Measurements from ENCODE around the gene PDCD1LG2.

Gene PDCD1LG2

DNA sequence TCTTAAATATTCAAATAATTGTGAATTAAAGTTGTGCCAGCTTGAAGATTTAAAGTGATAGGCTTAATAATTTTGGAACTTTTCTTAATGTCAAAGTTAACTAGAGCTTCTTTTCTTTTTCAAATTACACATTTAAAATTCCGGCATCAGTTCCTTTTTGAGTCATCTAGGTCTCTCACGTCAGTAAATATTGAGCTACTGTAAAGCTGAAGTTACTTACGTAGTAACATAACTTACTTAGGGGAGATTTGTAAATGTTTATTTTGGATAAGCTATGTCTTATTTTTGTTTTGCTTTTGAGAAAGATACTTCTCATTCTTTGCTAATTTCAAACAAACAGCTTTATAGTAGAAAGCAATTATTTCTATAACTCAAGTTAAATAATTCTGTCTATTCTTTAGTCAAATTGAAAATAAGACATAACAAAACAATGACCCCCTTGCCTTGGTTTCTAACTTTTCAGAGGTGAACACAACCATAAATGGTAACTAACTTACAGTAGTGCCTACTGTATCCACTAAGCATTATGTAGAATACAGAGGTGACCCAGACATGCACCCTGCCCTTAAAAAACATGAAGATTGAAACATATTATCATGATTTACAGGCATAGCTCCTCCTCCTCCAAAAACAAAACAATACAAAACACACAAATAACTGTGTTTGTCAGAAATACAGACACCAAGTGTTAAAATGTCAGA is 30.2 kb upstream of the PDCD1LG2 start:
- no peak overlapping the region for H2AFZ ChIP-seq (ENCODE audit: low read depth, low read length)
- peak overlapping the region; percentile 58 for H3K27ac ChIP-seq (ENCODE audit: low read length)
- no peaks in the 10 kb centered on the region for H3K36me3 ChIP-seq (replicated peaks; ENCODE audit: low read depth, low read length)

GRCh38 chr9:5480919-5481318 is 29.4 kb upstream of the PDCD1LG2 start:
- H2AFZ ChIP-seq (ENCODE audit: low read depth, low read length) = no peak overlapping the region

More for the DNA sequence above, 30.2 kb upstream of the PDCD1LG2 start:
- TF ChIP-seq CTCF (IDR thresholded peaks at IDR 0.05; ENCODE audit: low read depth, low read length) (no peak), EZH2phosphoT487 (IDR thresholded peaks at IDR 0.05; ENCODE audit: low read depth) (no peak)
- peak overlapping the region; percentile 29; the same call in 1 of the 2 replicates for H3K9ac ChIP-seq (ENCODE audit: low read length)
- peak overlapping the region; percentile 73 for H3K4me2 ChIP-seq (ENCODE audit: low read length)
- no peaks in the 10 kb centered on the region for H3K79me2 ChIP-seq (ENCODE audit: low read length)
- no peaks in the 10 kb centered on the region for H4K20me1 ChIP-seq (ENCODE audit: insufficient read depth, low read length)
- H3K27me3 ChIP-seq (ENCODE audit: low read depth, low read length) = no peaks in the 10 kb centered on the region
- H3K9me3 ChIP-seq (ENCODE audit: insufficient read depth, low read length) = no peaks in the 10 kb centered on the region
- peak overlapping the region; percentile 39 for H3K4me3 ChIP-seq (ENCODE audit: low read length)
- peaks cover 43% of the 10 kb centered on the region for H3K4me1 ChIP-seq (ENCODE audit: low read length)

GRCh38 chr9:5481322-5482040 is 28.9 kb upstream of the PDCD1LG2 start:
- peak overlapping the region; percentile 73 for H3K4me2 ChIP-seq (ENCODE audit: low read length)
- H3K9ac ChIP-seq (ENCODE audit: low read length) = peak overlapping the region; percentile 17
- H3K36me3 ChIP-seq (replicated peaks; ENCODE audit: low read depth, low read length) = no peaks in the 10 kb centered on the region
- H3K27me3 ChIP-seq (ENCODE audit: low read depth, low read length) = no peaks in the 10 kb centered on the region
- H3K27ac ChIP-seq (ENCODE audit: low read length) = peak overlapping the region; percentile 58
- H3K9me3 ChIP-seq (ENCODE audit: insufficient read depth, low read length) = no peaks in the 10 kb centered on the region
- no peaks in the 10 kb centered on the region for H4K20me1 ChIP-seq (ENCODE audit: insufficient read depth, low read length)
- H2AFZ ChIP-seq (ENCODE audit: low read depth, low read length) = no peak overlapping the region
- no peaks in the 10 kb centered on the region for H3K79me2 ChIP-seq (ENCODE audit: low read length)
- H3K4me1 ChIP-seq (ENCODE audit: low read length) = peaks cover 43% of the 10 kb centered on the region
- peak overlapping the region; percentile 53 for H3K4me3 ChIP-seq (ENCODE audit: low read length)
- TF ChIP-seq EZH2phosphoT487 (IDR thresholded peaks at IDR 0.05; ENCODE audit: low read depth) (no peak), CTCF (IDR thresholded peaks at IDR 0.05; ENCODE audit: low read depth, low read length) (no peak)

More at GRCh38 chr9:5480919-5481318, 29.4 kb upstream of the PDCD1LG2 start:
- Histone ChIP-seq H3K4me2 (ENCODE audit: low read length) (peak overlapping the region; percentile 73), H3K27ac (ENCODE audit: low read length) (peak overlapping the region; percentile 58), H3K79me2 (ENCODE audit: low read length) (no peaks in the 10 kb centered on the region), H3K9me3 (ENCODE audit: insufficient read depth, low read length) (no peaks in the 10 kb centered on the region), H3K27me3 (ENCODE audit: low read depth, low read length) (no peaks in the 10 kb centered on the region), H3K9ac (ENCODE audit: low read length) (peak overlapping the region; percentile 17; the same call in 1 of the 2 replicates), H4K20me1 (ENCODE audit: insufficient read depth, low read length) (no peaks in the 10 kb centered on the region), H3K36me3 (replicated peaks; ENCODE audit: low read depth, low read length) (no peaks in the 10 kb centered on the region), H3K4me1 (ENCODE audit: low read length) (peaks cover 43% of the 10 kb centered on the region), H3K4me3 (ENCODE audit: low read length) (peak overlapping the region; percentile 53)
- TF ChIP-seq CTCF (IDR thresholded peaks at IDR 0.05; ENCODE audit: low read depth, low read length) (no peak), EZH2phosphoT487 (IDR thresholded peaks at IDR 0.05; ENCODE audit: low read depth) (no peak)

- H3K9me3 ChIP-seq (ENCODE audit: insufficient read depth, low read length) = no peaks in the 10 kb centered on the region
- H3K4me2 ChIP-seq (ENCODE audit: low read length) = peak overlapping the region; percentile 73
- H3K27me3 ChIP-seq (ENCODE audit: low read depth, low read length) = no peaks in the 10 kb centered on the region
- no peak for TF ChIP-seq EZH2phosphoT487 (IDR thresholded peaks at IDR 0.05; ENCODE audit: low read depth)
- TF ChIP-seq CTCF (IDR thresholded peaks at IDR 0.05; ENCODE audit: low read depth, low read length) = no peak
- no peaks in the 10 kb centered on the region for H3K79me2 ChIP-seq (ENCODE audit: low read length)
- H4K20me1 ChIP-seq (ENCODE audit: insufficient read depth, low read length) = no peaks in the 10 kb centered on the region
- H3K4me1 ChIP-seq (ENCODE audit: low read length) = peaks cover 43% of the 10 kb centered on the region
- H3K4me3 ChIP-seq (ENCODE audit: low read length) = no peak overlapping the region
- no peak overlapping the region for H3K27ac ChIP-seq (ENCODE audit: low read length)
- no peak overlapping the region for H2AFZ ChIP-seq (ENCODE audit: low read depth, low read length)
- no peak overlapping the region for H3K9ac ChIP-seq (ENCODE audit: low read length)
- H3K36me3 ChIP-seq (replicated peaks; ENCODE audit: low read depth, low read length) = no peaks in the 10 kb centered on the region
These were observed 28.1 kb upstream of the PDCD1LG2 start for GRCh38 chr9:5482194-5482593.
